ENCODE results near the gene PDPK1. TPM values are rescaled to one million over a fixed set of nuclear protein-coding genes. Genes with fewer than 3 reads are reported as not detected.
"Not testable (repeated sequence)": the region's sequence is repeated elsewhere in the genome, so short reads cannot be mapped to it uniquely, and the experiment has no call there.

PDPK1 gene
- polyA plus RNA-seq, 3 donors = 10.6 to 19.0 (median 15.0) TPM

DNA sequence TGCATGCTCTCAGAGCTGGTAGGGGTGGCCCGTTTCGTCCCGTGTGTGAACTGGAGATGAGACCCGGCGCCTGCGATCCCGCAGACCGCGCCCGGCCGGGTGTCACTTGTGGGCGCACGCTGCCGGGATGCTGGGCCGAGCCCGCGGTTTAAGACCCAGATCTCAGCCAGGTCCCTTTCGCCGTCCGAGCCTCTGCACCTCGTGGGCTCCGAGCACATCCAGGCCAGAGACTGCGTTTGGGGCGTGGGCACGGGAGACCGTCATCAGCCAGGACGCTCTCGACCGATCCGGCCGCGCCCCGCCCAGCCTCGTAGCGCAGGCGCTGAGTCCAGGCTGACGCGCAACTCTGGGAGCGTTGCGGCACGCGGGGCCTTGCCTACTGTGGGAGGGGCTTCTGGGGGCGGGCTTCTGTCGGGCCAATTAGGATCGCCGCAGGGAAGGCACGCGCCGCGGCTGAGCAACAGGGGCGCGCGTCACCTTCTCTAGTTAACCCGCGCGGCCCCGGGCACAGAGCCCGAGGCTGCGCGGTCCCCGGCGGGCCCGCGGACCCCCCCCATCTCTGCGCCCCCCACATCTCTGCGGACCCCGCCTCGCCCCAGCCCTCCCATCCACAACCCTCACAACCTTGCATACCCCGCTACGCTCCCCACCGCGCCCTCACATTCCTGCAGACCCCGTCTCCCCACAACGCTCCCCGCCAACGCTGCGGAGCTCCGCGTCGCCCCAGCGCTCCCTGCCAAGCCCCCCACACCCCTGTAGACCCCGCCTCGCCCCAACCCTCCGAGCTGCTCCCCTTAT, 5.9 kb upstream of the PDPK1 start:
- peak overlapping the region; percentile 93 for H3K27ac ChIP-seq (ENCODE audit: low read depth, low read length)
- 0 to 1% (median 1%) methylated on average over 60 to 84 of the region's 84 CpGs for WGBS, 3 donors

DNA sequence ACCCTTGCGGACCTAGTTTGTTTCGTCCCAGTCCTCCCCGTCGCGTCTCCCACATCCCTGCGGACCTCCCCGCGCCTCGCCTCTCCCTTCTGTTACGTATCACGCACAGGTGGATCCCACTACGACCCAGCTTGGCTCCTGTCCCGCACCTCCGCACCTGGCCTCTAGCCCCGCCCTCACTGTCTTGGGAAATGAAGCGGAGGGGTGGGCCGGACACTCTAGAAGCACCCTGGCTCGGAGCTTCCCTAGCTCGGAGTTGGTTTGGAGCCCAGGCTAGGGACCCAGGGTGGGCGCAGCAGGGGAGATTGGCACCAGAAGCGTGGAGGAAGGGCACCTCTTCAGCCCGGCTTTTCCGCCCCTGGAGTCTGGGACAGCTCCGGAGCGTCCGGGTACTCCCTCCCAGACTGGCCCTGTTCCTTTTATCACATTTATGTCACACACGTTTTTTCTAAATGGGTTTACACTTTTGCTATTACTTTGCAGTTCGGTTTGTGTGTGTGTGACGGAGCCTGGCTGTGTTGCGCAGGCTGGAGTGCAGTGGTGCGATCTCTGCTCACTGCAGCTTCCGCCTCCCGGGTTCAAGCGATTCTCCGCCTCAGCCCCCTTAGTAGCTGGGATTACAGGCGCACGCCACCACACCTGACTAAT, 5.2 kb upstream of the PDPK1 start:
- 0 to 3% (median 2%) methylated on average over 37 of the region's 37 CpGs for WGBS, 3 donors

DNA sequence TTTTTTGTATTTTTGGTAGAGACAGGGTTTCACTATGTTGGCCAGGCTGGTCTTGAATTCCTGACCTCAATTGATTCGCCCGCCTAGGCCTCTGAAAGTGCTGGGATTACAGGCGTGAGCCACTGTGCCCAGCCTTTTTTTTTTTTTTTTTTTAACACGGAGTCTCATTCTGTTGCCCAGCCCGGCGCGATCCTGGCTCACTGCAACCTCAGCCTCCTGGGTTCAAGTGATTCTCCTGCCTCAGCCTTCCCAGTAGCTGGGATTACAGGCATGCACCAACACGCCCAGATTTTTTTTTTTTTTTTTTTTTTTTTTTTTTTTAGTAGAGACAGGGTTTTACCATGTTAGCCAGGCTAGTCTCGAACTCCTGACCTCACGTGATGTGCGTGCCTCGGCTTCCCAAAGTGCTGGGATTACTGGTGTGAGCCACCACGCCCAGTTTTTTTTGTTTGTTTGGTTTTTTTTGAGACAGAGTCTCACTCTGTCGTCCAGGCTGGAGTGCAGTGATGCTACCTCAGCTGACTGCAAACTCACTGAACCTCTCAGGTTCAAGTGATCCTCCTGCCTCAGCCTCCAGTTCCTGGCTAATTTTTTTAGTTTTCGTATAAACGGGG, 4.6 kb upstream of the PDPK1 start:
- peak overlapping the region; percentile 93 for H3K27ac ChIP-seq (ENCODE audit: low read depth, low read length)
- WGBS, 3 donors = 25 to 40% (median 39%) methylated on average over 12 to 16 of the region's 16 CpGs

More for the DNA sequence above, 5.2 kb upstream of the PDPK1 start:
- peak overlapping the region; percentile 93 for H3K27ac ChIP-seq (ENCODE audit: low read depth, low read length)

DNA sequence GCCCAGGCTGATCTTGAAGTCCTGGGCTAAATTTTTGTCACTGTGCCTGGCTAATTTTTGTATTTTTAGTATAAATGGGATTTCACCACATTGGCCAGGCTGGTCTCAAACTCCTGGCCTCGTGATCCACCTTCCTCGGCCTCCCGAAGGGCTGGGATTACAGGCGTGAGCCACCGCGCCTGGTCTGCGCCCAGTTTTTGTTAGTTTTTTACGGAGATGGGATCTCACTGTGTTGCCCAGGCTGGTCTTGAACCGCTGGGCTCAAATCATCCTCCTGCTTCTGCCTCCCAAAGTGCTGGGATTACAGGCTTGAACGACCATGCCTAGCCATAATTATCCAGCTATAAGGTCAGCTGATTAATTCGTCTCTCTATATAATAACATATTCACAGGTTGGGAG, 3.9 kb upstream of the PDPK1 start:
- no peak overlapping the region for H3K27ac ChIP-seq (ENCODE audit: low read depth, low read length)
- 83 to 90% (median 90%) methylated on average over 11 of the region's 11 CpGs for WGBS, 3 donors

DNA sequence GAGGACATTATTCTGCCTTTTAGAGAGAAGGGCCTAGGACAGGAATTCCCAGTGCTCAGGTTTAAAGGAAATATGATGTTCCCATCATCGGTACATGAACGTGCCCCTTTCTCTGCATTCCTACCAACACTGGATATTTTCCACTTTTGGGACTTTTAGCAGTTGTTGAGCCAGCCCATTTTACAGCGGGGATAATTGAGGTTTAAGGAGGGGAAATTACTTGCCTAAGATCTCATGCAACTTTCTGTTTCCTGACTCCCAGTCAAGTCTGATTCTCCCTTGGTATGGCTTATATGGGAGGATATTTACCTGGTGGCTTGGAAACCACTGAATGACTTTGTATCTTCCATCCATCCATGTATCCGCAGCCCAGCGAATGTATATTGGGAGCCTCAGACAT, 3.5 kb upstream of the PDPK1 start:
- 86 to 90% (median 88%) methylated on average over 5 of the region's 5 CpGs for WGBS, 3 donors

DNA sequence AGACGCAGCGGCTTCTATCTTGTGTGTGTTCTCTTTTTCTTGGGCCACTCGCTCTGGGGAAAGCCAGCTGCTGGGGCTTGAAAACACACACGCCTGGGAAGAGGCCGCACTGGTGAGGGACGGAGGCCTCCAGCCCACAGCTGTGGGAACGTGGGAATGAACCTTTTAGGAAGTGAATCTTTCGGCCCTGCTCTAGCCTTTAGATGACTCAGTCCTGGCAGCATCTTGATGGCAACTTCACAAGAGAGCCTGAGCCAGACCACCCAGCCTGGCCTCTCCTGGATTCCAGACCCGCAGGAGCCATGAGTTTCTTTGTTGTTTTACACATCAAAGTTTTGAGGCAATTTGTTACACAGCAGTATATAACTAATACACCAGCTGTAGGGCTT, 2.2 kb upstream of the PDPK1 start:
- 60 to 84% (median 73%) methylated on average over 9 of the region's 9 CpGs for WGBS, 3 donors
- no peak overlapping the region for H3K27ac ChIP-seq (ENCODE audit: low read depth, low read length)

More for the DNA sequence above, 3.5 kb upstream of the PDPK1 start:
- not testable (repeated sequence) for H3K27ac ChIP-seq (ENCODE audit: low read depth, low read length)

DNA sequence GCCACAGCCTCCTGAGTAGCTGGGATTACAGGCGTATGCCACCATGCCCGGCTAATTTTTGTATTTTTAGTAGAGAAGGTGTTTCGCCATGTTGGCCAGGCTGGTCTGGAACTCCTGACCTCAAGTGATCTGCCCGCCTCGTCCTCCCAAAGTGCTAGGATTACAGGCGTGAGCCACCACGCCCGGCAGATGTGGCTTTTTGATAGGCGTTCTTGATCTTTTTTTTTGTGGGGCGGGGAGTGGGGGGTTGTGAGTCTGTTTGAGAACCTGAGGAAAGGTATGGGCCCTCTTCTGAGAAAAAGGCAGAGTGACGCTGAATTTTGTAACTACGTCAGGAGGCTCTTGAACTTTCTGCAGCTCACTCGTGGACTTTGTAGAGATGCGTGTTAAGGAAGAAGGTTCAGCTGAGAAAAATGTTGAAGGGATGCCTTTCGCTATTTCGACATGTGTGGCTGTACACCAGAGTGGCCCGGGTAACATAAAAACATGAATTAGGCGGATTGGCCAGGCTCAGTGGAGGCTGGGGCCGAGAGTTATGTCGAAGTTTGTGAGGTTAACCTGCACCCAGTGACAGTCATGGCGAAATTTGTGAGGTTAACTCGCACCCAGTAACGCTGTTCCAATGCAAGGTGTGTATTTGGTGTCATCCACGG, 1.5 kb downstream of the PDPK1 start:
- 73 to 80% (median 78%) methylated on average over 24 of the region's 24 CpGs for WGBS, 3 donors
- not testable (repeated sequence) for H3K27ac ChIP-seq (ENCODE audit: low read depth, low read length)

DNA sequence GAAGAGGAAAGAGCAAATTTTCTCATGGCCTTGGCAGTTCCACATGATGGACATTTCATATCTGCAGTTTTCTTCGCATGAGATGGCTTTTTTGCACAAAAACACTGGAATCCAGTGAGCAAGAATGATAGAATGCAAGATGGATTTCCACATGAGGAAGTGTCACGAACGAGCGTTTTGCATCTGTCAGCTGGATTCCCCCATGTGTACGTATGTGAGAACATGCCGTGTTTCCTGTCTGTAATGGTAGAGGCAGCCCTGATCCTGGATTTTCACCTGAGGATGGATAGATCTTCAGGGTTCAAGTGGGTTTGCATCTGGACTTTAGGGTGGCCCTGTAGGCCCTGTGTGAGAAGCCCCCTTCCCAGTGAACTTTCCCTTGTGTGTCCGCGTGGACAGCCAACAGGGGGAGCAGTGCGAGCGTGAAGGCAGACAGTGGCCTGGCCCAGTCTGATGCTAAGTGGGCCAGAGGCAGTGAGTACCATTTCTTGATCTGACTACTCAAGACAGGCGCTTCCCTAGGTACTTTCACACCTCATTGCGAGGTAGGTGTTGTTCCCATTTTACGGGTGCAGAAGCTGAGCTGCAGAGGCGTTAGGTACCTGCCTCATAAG, 2.1 kb downstream of the PDPK1 start:
- WGBS, 3 donors = 38 to 54% (median 49%) methylated on average over 14 of the region's 14 CpGs
- not testable (repeated sequence) for H3K27ac ChIP-seq (ENCODE audit: low read depth, low read length)

DNA sequence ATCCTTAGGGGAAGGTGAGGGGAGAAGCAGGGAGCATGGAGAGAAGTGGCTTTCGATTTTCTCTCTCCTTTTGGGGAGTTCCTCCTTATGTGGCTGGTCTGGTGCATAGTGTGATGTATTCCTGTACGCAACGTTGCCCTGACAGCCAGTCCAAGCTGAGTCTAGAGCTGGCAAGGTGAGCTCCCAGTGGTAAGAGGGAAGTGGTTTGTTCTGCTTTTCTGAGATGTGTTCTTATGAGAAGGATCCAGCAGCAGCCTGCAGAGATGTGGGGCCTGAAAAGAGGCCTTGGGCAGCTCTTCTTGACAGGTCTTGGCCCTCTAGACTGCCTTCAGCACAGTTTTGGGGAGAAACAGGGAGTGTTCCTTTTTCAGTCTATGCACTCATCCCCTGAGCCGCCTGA, 3.1 kb downstream of the PDPK1 start:
- H3K27ac ChIP-seq (ENCODE audit: low read depth, low read length) = not testable (repeated sequence)
- WGBS, 3 donors = 46 to 63% (median 49%) methylated on average over 1 to 4 of the region's 4 CpGs

DNA sequence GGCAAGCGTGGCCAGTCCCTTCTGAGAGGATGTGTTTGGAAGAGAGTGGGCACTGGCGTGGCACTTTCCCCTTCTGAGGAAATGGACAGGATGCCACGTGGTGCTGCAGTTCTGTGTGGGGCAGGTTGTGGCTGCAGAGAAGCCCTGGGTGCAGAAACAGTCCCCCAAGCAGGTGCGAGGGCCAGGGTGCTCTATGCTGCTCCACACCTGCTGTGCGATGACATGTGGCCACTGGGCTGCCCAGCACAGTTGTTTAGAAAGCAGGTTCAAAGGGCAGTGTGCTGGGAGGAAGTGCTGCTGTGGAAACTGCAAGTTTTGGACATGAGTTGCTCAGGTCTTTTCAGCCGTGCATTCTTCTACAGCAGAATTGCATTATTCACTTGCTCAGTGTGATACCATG, 3.6 kb downstream of the PDPK1 start:
- WGBS, 3 donors = 41 to 63% (median 54%) methylated on average over 6 of the region's 6 CpGs
- H3K27ac ChIP-seq (ENCODE audit: low read depth, low read length) = not testable (repeated sequence)

DNA sequence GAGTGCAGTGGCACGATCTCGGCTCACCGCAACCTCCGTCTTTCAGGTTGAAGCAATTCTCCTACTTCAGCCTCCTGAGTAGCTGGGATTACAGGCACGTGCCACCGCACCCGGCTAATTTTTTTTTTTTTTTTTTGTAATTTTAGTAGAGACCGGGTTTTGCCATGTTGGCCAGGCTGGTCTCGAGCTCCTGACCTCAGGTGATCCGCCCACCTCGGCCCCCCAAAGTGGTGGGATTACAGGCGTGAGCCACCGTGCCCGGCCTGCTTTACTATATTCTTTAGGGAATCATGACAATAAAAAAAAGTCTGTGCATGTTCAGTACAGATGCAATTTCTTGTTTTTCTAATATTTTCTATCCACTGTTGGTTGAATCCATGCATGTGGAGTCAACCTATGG, 6.0 kb downstream of the PDPK1 start:
- WGBS, 3 donors = 82 to 90% (median 90%) methylated on average over 14 of the region's 14 CpGs
- not testable (repeated sequence) for H3K27ac ChIP-seq (ENCODE audit: low read depth, low read length)

DNA sequence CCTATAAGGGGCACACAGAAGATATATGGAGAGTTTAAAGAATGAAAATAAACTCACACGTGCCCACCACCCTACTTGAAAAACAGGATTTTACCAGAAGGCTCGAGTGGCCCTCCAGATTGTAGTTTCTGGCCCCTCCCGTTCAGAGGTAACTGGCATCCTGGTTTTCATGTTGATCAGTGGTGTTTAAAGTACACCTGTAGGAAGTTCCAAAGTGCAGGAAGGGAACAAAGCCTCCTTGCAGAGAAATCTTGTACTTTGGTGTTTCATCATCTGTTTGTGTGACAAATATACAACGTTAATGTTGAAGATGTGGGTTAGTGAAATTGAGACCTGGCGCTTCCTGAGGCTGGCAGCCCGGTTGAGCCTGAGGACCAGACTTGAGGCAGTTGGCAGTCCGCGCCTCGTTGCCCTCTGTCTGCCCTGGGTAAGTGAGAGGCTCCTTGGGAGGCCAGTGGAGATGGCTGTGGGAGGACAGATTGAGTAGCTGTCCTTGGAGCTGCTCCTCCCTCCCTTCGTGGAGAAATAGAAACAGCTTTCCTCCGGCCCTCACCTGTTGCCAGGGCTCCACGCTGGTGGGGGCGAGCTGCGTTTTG, 12.6 kb downstream of the PDPK1 start:
- no CpG with 5 or more reads among the region's 14 CpGs for WGBS, 3 donors
- H3K27ac ChIP-seq (ENCODE audit: low read depth, low read length) = not testable (repeated sequence)

DNA sequence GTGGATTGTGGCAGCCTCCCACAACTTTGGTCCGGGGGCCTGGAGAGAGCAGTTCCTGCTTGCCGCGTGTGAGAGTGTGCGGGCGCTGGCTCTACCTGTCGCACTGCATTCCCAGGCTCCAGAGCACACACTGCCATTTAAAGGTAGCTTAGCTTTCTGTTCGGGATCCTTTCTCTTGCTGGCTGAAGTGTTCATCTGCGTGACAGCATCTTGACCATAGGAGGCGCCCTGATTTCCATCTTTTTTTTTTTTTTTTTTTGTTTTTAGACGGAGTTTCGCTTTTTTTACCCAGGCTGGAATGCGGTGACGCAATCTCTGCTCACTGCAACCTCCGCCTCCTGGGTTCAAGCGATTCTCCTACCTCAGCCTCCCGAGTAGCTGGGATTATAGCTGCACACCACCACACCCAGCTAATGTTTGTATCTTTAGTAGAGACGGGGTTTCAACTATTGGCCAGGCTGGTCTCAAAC, 13.6 kb downstream of the PDPK1 start:
- not testable (repeated sequence) for H3K27ac ChIP-seq (ENCODE audit: low read depth, low read length)
- WGBS, 3 donors = 49 to 61% (median 55%) methylated on average over 11 to 12 of the region's 17 CpGs

DNA sequence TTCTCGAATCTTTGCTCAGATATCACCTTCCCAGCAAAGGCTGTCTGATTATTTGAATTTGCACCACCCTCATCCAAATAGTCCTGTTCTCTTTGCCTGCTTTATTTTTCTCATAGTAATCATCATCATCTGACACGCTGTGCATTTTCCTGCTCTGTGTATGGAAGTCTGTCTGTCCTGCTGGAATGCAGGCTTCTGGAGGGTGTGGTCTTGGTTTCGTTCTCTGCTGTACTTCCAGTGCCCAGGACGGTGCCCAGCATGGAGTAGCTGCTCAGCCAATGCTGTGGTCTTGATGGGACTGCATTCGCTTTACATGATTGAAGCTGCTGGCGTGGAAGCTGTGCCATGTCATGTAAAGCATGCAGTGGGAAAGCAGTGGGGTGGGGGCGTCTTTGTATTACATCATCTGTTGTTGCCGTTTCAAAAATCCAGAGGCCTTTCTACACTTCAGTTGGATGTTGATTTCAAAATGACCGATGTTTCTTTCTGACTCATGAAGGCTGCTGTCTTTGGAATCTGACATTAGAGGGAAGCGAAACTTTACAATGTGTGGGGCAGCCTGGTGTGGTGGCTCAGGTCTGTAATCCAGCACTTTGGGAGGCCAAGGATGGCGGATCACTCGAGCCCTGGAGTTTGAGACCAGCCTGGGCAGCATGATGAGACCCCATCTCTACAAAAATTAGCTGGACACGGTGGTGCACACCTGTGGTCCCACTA, 17.0 kb downstream of the PDPK1 start:
- not testable (repeated sequence) for H3K27ac ChIP-seq (ENCODE audit: low read depth, low read length)
- WGBS, 3 donors = no CpG with 5 or more reads among the region's 13 CpGs

DNA sequence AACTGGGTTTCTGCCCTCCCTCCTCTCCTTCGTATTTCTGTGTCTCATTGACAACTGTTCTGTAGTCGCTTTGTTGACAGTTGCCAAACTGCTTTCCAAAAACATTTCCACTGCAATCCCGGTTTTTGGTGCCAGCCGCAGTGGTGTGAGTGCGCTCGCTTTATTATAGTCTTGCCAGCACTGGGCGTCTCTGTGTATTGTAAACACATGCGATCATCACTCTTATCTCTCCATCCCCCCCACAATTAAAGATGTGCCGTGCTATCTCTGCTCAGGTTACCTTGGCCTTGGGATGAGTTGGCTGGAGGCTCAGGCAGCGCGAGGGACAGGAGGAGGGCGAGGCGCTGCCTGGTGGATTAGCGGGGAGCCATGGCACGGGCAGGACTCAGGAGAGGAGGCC, 19.3 kb downstream of the PDPK1 start:
- not testable (repeated sequence) for H3K27ac ChIP-seq (ENCODE audit: low read depth, low read length)
- WGBS, 3 donors = 88 to 100% methylated on average over 3 to 6 of the region's 15 CpGs; no CpG with 5 or more reads in 1 of the 3 donors

DNA sequence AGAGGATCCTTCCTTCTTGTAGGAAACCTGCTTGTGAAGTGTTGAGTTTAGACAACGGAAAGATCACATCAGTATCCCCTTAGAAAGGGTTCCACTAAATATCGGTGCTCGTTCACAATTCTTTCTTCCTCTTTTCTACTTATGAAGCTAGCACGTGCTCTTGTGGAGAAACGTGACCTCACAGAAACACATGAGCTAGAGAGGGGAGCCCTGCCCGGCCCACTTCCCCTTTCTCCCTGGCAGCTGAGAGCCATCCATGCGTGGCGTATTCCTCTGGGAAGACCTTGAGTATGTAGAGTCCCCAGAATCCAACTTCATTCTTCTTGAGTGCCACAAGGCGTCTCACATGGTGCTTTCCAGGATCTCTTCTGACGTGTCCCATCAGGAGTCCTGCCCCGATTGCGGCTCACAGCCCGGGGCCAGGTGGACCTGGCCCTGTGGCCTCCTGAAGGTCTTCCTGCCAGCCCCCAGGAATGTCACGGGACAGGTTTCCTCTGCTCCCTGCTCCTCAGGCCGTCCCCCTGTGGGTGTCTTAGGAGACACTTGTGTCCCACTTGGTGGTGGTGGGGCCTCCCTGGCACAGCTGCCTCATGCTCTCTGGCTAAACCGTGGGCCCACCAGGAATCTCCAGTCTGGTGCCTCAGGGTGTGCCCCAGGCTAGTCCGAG, 22.4 kb downstream of the PDPK1 start:
- not testable (repeated sequence) for H3K27ac ChIP-seq (ENCODE audit: low read depth, low read length)
- WGBS, 3 donors = 45 to 83% (median 53%) methylated on average over 5 to 9 of the region's 17 CpGs

DNA sequence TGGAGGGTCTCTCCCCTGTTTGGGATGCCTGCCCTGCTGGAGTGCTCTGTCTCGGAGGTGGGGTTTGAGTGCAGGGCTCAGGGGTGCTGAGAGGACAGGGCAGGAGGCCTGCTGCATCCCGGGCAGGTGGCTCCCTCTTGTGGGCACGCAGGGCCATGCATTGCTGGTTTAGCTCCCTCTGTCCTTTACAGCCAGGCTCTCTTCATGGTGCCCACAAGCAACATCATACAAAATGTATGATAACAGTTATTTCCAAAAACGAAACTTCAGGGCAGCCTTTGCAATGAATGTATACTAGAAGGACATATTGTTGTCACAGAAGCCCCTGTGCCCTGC, 22.9 kb downstream of the PDPK1 start:
- H3K27ac ChIP-seq (ENCODE audit: low read depth, low read length) = not testable (repeated sequence)
- WGBS, 3 donors = 12 to 20% (median 13%) methylated on average over 1 to 2 of the region's 4 CpGs
